RWPE1 (cell line): ENCODE measurements around the gene CTTNBP2NL.
"Not testable (repeated sequence)": the region's sequence is repeated elsewhere in the genome, so short reads cannot be mapped to it uniquely, and the experiment has no call there.

Source experiments
- CTCF ChIA-PET: fragments of 350-600 bp; sonication (Branson Sonifier 250); formaldehyde crosslinking; extraction: SDS; loops from one replicate; lab custom pipeline; 2021; lab: Yijun Ruan, JAX
- POLR2A ChIA-PET: fragments of 400-600 bp; formaldehyde crosslinking; extraction: SDS; loops from one replicate; lab custom pipeline; 2020; ENCODE audit warnings: antibody characterized with exemption; ENCODE audit not compliant: low non-redundant PET; lab: Yijun Ruan, JAX
- DNase-seq: peaks from one replicate; pipeline ENCODE4 v3.0.0; 2012; ENCODE audit warnings: low spot score
- H3K27ac ChIP-seq: fragments of 450-650 bp; 2 replicates; pipeline ENCODE4 v1.5.1; 2017
- TF ChIP-seq, protein P1 (sequence below): fragments of 450-650 bp; conservative IDR thresholded peaks from 2 replicates; pipeline ENCODE4 v1.5.1; 2017; ENCODE audit warnings: low read depth, mild to moderate bottlenecking

The CTTNBP2NL gene

DNA sequence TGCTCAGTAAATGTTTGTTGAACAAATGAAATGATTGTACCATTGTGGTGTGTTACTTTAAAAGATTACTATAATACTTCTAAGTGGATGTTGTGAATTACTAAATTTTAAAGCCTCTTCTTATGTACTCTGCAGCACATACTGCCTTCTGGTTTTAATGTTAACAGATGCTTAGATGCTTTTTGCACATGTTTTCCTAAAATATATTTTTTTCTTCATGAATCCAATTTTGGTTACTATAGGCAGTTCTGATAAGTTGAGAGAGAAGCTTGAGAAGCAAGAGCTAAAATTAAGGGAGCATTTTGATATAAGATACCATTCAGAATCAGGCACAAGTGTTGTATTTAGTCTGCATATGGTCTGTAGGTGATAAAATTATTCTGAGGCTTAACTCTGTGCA is 21.3 kb downstream of the CTTNBP2NL start:
- H3K27ac ChIP-seq: no peak overlapping the region
- CTCF ChIA-PET: interaction anchor here (1.1 kb wide), 1 partner anchor 12 kb away, joined by 3 read pairs; no protein-coding TSS in a partner anchor
- DNase-seq: no peak
- POLR2A ChIA-PET: no interaction called here
- TF ChIP-seq, protein P1, sequence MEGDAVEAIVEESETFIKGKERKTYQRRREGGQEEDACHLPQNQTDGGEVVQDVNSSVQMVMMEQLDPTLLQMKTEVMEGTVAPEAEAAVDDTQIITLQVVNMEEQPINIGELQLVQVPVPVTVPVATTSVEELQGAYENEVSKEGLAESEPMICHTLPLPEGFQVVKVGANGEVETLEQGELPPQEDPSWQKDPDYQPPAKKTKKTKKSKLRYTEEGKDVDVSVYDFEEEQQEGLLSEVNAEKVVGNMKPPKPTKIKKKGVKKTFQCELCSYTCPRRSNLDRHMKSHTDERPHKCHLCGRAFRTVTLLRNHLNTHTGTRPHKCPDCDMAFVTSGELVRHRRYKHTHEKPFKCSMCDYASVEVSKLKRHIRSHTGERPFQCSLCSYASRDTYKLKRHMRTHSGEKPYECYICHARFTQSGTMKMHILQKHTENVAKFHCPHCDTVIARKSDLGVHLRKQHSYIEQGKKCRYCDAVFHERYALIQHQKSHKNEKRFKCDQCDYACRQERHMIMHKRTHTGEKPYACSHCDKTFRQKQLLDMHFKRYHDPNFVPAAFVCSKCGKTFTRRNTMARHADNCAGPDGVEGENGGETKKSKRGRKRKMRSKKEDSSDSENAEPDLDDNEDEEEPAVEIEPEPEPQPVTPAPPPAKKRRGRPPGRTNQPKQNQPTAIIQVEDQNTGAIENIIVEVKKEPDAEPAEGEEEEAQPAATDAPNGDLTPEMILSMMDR: no peak

DNA sequence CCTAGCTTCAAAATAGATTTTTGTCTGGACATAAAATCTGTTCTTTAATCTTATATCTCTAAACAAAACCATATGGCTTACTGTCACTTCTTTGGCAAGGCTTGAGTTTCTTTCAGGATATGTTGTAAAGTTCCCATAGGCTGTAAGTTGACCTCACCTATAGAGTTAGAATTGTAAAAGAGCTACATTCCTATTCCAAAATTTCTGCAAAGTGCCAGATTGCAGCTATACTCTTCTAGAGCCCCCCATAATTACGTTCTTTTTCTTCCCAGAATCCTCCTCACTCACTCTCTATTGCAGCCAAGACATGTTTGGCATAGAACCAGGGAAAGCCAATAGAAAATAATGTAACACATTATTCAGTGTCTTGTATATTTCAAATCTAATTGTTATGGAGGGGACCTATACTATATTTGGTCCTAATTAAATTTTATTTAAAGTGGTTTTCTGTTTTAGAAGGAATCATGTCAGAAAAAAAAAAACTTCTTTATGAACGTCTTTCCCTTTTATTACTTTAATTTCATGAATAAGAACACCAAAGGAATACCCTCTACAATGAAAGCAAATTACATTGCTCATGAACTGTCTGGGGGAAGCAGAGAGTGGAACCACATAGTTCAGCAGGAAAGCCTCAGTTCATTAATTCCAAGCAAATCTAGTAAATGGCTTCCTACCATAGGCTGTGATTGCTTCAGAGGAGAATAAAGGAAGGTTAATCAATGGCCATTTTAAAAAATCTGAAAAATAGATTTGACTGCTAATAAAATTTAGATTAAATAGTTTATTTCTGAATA is 22.3 kb downstream of the CTTNBP2NL start:
- TF ChIP-seq, protein P1: no peak
- H3K27ac ChIP-seq: no peak overlapping the region
- POLR2A ChIA-PET: no interaction called here
- DNase-seq: no peak
- CTCF ChIA-PET: interaction anchor here (0.5 to 1.1 kb wide), 2 partner anchors 10 to 11 kb away, joined by 3 read pairs; no protein-coding TSS in a partner anchor

DNA sequence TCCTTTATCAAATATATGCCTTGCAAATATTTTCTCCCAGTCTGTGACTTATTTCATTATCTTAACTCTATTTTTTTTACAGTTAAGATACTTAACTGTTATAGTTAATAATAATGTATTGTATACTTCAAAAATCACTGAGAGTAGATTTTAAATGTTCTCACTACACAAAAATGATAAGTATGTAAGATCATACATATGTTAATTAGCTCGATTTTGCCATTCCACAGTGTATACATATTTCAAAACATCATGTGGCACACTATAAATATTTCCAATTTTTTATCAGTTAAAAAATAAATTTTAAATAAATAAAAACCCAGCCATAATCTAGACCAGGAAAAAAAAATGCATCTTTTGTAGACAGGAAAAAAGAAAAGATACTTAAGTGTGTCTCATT is 27.2 kb downstream of the CTTNBP2NL start:
- TF ChIP-seq, protein P1: no peak
- H3K27ac ChIP-seq: no peak overlapping the region
- POLR2A ChIA-PET: no interaction called here
- CTCF ChIA-PET: no interaction called here
- DNase-seq: no peak

DNA sequence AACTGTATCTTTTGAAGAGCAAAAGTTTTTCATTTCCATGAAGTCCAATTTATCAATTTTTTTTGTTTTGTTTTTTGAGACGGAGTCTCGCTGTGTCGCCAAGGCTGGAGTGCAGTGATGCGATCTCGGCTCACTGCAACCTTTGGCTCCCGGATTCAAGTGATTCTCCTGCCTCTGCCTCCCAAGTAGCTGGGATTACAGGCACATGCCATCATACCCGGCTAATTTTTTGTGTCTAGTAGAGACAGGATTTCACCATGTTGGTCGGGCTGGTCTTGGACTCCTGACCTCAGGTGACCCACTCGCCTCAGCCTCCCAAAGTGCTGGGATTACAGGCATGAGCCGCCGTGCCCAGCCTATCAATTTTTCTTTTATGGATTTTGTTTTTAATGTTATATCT is 27.7 kb downstream of the CTTNBP2NL start:
- POLR2A ChIA-PET, H3K27ac ChIP-seq, CTCF ChIA-PET, DNase-seq: not testable (repeated sequence)

DNA sequence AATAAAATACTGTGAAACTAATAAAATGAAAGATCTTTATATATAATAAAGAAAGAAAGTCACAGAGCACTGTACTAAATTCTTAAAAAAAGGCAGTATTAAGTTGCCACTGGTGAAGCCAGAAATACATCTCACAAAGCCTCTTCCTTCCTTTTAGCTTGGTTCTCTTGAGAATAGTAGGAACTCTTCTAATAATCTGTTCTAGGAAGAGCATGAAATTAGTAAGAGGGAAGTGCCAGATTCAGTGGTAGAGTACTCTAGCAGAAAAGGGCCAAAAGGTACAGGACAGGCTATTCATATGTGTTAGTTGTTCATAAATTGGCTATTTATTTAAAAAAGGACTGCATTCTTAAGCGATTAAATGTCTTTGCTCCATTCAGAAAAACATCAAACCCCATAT is 33.7 kb downstream of the CTTNBP2NL start:
- CTCF ChIA-PET: interaction anchor here (0.6 kb wide), 1 partner anchor 286 kb away, joined by 5 read pairs; no protein-coding TSS in a partner anchor
- TF ChIP-seq, protein P1: no peak
- no peak for DNase-seq
- H3K27ac ChIP-seq: no peak overlapping the region
- POLR2A ChIA-PET: no interaction called here

DNA sequence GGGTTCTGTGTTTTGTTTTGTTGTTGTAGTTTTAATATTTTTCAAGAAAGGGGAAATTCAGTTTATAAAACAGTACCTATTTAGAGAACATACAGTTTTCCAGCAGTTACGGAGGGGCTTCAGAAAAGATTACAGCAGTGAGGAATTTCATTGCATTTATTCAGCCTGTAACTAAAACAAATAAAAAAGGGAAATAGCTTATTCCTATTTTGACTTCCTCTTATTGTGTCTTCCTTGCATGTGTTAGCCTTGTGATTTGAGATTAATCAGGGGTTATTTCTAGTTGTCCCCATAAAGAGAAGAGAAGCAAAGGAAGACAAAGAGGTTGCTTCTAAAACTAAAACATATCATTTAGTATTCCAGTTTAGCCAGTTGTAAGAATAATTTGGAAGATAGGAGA is 35.0 kb downstream of the CTTNBP2NL start:
- DNase-seq: no peak
- CTCF ChIA-PET: no interaction called here
- TF ChIP-seq, protein P1: no peak
- POLR2A ChIA-PET: no interaction called here
- H3K27ac ChIP-seq: no peak overlapping the region

DNA sequence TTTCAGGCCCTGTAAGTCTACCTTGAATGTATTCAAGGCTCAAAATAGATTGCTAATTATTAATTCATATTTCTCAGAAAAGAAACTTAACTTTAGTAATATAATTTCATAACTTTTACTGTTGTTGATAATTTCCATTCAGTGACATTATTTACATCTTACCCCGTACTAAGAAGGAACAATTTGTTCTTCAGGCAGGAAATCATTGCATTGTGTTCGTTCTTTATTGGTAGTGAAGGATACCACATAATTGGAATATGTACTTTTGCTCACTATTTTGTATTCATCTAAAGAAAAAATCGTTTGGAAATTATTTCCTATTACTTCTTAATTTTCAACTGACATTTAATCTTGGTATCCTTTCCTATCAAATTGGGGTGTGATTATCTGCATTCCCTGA is 39.4 kb downstream of the CTTNBP2NL start:
- no peak overlapping the region for H3K27ac ChIP-seq
- DNase-seq: no peak
- TF ChIP-seq, protein P1: no peak
- CTCF ChIA-PET: no interaction called here
- POLR2A ChIA-PET: interaction anchor here (0.7 kb wide), 1 partner anchor 39 kb away, joined by 5 read pairs; no protein-coding TSS in a partner anchor
